UCSD-AML1 (cell line): ENCODE measurements around the gene MSMO1.
"Not testable (repeated sequence)": the region's sequence is repeated elsewhere in the genome, so short reads cannot be mapped to it uniquely, and the experiment has no call there.

ENCODE experiments used
- DNase-seq: peaks from one replicate; lab custom pipeline; 2025; ENCODE audit not compliant: unreplicated experiment; lab: John Stamatoyannopoulos, UW

The MSMO1 gene

DNA sequence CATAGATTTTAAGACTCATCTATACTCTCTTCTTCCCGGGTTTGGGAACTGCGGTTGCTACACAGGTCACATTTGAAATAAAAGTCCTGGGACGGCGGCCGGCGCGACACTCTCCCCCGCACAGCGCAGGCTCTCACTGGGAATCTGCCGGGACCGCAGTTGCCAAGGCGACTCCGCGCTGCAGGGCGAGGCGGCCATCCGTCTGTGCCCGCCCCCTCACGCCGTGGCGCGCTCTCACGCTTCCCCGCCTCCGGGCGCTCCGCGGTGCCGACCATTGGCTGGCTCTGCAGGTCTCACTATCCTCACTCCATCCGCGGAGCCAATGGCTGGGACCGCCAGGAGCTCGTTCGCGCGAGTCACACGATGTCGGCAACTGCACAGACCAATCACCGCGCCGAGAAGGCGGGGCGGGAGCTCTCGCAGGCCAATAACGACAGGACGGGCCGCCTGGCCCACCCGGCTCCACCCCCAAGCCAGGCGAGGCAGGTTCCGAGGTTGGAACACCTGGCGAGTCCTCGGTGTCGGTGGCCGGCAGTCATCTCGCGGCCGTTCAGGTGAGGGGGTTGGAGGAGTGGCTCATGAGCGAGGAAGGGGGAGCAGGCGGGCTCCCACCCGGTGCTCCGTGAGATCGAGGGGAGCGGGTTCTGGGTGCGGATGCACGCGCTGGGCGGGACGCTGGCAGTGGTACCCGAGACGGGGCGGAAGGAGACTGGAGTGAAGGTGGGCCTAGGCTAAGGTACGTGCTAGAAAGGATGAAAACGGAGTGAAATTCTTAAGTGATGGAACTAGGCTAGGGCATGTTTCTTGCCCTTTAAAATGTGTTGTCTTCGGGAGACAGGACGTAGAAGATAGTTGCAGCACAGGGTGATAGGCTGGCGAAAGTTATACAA is at the start of gene MSMO1:
MSMO1 (plus strand) TSS at position 459 of the 890 bp plus-strand sequence. CDS start 5,702 bp downstream, outside the sequence.
- DNase-seq = peak; percentile 99

DNA sequence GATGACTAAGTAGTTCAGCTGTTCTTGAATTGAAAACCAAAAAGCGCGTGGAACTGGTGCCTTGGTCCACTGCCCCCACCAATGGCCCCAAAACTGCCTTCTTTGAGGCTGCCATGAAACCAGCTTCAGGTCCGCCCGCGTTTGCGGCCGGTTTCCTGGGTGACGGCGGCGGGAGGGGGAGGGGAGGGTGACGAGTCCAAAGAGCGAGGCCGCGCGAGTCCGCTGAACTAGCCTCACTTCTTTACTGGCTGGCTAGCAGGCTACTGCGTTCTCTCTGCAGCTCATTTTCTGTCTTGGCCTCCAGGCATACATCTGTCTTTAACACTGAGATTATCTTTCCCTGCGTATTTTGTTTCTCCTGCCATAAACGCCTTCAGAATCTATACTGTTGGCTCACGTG is 47.9 kb upstream of the MSMO1 start:
- not testable (repeated sequence) for DNase-seq

DNA sequence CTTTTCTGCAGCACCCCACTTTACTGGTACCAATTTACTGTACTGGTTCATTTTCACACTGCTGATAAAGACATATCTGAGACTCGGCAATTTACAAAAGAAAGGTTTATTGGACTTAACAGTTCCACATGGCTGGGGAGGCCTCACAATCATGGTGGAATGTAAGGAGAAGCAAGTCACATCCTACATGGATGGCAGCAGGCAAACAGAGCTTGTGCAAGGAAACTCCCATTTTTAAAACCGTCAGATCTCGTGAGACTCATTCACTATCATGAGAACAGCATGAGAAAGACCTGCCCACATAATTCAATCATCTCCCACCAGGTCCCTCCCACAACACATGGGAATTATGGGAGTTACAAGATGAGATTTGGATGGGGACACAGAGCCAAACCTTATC is 42.8 kb upstream of the MSMO1 start:
- not testable (repeated sequence) for DNase-seq

DNA sequence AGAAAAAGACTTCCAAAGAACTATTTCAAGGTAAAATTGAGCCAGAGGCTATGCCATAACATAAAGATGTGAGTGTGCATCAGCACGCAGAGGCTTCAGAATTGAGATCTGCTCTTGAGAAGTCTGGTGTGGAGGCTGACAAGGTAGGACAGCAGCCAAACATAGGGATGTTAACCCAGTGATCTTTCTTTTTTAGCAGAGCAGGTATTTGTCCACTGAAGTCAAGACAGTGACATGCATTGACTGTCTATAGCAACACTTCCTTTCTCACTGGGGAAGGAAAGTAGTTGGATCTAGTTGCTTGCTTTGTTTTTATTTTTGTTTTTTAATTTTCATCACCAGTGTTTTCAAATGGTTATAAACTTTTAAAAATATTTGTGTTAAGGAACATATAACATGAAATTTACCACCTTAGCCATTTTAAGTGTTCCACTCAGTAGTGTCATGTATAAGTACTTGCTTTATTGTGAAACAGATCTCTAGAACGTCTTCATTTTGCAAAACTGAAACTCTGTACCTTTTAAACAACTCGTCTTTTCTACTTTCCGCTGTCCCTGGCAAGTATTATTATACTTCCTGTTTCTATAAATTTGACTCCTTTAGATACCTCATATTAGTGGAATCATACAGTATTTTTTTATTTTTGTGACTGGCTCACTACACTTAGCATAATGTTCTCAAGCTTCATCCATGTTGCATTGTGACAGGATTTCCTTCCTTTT is 40.7 kb upstream of the MSMO1 start:
- DNase-seq = not testable (repeated sequence)

DNA sequence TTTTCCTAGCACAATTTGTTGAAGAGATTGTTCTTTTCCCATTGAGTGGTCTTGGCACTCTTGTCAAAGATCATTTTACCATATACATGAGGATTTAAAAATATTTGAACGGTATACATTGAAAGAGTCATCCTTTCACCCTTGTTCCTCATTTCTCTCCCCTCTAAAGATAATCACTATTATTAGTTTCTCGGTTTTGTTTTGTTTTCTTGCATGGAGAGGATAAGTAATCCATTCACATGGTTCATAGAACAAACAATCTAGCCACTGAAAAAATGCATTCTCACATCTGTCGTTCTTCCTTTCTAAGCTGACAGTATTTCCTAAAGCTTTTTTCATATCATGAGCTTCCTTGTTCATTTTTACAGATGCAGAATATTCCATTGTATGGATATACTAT is 39.2 kb upstream of the MSMO1 start:
- DNase-seq = no peak

DNA sequence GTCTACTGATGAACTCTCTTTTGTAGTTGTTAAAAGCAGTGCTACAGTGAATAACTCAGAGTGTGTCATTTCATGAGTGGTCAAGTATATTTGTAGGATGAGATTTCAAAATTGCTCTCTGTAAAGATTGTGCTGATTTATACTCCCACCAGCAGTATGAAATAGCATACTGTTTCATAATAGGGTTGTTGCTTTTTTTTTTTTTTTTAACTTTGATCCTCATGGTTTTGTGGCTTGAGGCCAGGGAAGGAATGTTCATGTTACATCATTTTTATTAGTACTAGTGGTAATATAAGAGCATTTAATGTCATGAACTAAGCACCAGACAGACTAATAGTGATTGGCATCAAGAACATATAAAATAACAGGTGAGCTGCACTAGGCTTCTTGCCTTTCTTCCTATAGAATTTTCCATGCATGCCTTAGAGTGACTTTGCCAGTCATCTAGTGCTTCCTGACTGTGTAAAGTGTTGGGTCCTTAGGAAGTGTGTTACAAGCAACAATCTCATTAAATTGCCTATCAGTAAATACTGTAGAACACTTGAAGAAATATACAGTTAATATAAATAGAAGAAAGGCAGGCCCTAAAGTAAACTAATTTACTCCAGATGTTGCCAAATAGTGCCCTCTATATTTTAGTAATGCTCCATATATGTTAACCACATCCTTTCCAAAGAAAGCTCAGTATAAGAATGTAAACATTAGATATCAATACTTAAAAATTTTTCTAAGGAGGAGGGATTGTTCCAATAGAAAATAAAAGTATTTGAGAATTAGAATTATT is 38.6 kb upstream of the MSMO1 start:
- no peak for DNase-seq

DNA sequence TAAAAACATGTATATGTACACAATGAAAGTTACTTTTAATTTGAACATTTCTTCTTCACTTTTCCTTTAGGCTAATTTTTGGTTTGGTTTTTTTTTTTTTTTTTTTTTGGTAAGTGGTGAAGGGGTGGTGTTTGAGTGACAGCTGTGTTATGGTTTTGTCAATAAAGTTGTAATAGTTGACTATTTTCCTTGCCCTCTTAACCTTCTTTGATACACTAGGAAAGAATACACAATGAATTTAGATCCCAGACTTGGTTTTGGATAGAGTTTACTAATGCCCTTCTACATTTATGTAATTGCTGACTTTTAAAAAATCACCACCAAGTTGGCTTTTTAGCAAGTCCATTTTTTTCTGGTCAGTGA is 38.1 kb upstream of the MSMO1 start:
- no peak for DNase-seq

DNA sequence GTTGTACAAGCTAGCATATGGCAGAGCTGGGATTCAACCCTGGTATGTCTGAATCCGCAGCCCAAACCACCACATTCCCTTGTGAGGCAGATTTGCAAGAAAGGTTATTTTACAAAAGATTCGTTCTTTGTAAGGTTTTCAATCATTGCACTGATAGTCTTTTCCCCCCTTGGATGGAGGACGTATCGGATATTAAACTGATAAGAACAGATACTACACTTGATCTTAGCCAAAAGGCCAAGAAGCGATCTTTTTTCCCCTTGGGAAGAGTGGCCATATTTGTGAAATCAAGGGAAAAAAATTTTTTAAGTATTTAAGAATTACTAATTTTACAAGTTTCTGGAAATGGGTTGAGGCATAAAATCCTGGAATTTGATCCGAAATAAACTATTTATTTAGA is 34.4 kb upstream of the MSMO1 start:
- DNase-seq = no peak

DNA sequence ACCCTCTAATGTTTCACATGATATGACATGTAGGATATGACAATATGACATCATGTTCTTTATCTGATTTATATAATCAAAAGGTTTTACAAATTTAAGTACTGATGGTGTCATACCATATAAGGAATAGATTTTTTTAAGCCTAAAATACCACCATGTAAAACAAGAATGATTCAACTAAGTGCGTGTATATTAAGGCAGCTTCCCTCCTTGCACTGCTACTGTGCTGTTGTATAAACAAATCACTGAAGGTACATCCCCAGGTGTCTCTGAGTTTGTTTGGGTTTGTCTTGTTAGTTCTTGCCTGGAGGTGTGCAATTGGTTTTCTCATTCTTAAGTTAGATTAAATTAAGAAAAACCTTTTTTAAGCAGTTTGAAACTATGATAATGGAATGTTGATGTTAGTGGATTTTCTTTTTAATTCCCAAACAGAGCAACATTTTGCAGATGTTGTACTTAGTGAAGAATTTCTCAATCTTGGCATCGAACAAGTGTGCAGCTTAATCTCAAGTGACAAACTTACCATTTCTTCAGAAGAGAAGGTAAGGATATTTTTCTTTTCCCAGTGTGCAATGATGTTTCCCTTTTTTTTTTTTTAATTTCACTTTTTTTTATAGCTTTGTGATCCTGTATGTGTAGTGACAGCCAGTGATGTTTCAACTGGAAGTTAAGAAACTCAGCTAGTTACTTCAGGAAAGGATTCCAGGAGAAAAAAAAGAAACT is 33.4 kb upstream of the MSMO1 start:
- DNase-seq = no peak

DNA sequence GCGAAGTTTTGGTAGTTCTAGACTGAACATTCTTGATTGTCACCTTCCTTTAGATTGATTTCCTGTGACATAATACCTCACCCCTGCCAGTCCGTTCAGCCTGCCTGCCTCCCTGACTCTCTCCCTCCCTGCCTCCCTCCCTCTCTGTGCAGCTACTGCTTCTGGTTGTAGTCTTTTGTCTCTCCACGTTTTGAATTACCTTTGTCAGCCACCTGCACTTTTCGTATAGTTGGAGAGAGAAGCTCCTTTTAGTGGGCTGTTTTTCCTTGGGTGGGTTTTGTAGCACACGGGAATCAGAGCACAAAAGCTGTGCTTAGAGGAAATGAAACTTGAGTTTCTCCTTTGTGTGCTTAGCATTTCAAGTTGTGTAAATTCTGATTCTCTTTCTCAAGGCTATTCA is 32.6 kb upstream of the MSMO1 start:
- no peak for DNase-seq

DNA sequence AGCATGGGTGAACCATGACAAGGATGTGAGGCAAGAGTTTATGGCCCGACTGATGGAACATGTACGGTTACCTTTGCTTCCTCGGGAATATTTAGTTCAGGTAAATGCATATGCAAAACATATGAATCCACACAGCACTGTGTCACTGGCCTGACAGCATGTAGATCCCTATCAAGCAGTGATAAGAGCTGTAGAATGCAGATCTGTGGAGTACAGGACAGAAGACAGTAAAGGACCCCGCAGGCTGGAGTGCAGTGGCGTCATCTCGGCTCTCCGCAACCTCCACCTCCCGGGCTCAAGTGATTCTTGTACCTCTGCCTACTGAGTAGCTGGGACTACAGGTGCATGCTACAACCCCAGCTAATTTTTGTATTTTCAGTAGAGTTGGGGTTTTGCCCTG is 29.8 kb upstream of the MSMO1 start:
- no peak for DNase-seq

DNA sequence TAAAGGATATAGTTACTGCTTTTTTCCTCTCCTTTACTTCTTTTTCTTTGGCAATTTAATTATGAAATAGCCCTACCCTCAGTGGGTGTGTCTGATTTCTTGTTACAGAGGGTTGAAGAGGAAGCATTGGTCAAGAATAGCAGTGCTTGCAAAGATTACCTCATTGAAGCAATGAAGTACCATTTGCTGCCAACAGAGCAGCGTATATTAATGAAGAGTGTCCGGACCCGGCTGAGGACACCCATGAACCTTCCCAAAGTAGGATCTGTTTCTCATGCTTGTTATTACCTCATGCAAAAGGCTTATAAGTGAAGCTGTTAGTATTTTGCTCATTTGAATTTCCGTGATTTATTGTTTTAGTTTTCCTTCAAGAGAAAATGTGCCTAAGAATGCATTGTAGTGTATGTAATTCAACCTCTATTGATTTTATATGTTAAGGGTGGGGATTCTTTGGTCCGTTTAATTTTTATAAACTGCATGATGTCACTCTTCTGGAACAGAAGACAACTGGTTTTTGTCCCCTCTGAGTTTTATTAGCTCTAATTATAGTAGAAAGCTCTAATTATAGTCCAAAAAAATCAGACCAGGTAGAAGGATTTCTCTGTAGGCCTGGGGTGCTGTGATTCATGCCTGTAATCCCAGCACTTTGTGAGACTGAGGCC is 27.9 kb upstream of the MSMO1 start:
- DNase-seq = no peak

DNA sequence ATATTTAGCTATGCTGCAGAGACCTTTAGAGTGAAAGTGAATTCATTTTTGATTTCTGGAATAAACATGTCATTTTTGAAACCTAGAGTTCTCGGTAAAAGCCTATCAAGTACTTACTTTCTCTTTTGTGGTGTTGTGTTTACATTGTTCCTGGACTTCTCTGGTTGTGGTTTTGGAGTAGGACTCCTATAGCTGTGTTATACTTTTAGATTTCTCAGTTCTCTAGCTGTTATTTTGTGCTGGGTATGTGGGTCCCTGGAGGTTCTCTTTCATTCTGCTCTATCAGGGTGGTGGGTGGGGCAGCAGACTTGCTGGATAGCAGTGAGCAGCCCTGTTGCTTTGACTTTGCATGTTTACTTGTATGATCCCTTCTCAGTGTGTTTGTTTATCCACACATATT is 25.6 kb upstream of the MSMO1 start:
- DNase-seq = no peak

DNA sequence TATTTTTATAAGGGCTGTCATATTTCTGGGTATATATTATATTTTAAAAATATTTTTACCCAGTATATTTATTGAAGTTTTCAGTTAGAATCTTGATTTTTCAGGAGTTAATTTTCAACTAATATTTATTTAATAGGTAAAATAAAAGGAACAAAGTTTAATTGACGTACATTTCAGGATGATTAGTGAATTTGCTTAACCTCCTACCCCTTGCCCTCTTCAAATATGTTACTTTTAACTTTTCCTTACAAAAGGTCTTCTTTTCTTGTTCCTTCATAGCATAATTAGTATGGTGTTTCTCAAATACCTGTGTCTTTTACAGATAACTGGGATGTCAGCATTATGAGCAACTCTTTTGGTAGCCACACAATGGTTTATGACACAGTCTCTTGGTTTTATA is 24.8 kb upstream of the MSMO1 start:
- DNase-seq = no peak

DNA sequence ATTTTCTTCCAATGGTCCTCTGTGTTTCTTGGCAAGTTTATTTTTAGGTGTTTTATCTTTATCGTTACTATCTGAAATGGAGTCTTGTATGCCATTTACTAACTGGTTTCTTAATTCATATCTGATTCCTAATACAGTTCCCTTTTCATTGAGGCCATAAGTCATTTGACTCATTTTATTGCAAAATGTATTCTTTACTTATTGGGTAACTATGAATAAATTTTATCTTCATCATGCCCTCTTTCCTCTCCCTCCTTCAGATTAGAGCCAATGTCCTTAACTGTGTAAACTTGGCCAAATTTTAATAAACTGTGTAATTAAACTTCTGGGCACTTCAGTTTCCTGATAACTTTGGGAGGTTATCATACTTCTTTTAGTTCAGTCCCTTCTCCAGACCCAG is 19.3 kb upstream of the MSMO1 start:
- no peak for DNase-seq

DNA sequence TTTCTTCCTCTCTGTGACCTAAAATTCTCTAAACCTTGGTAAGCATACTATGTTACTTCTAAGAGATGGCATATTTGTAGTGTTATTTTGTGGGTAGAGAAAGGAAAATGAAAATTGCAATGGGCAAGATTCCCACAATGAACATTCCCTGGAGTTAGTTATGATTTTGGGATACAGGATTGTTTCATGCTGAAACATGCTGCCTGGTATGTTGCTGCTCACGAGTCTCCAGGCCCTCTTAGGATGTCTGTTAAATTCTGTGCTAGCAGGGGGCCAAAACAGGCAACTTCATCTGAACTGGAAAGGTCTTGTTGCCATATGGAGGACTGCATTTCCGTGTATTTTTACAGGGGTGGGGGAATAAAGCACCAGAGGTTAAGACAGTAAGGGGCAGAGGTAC is 18.9 kb upstream of the MSMO1 start:
- DNase-seq = no peak

DNA sequence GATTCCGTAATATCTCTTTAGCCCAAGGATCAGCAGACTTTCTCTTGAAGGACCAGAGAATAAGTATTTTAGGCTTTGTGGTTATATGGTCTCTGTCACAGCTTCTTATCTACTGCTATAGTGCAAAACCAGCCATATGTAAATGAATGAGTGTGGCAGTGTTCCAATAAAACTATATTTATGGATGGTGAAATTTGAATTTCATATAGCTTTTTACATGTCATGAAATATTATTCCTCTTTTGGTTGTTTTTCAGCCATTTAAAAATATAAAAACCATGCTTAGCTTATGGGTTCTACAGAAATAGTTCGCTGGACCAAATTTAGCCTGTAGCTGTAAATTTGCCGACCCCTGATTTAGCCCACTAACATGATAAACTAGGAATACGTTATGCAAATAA is 18.0 kb upstream of the MSMO1 start:
- no peak for DNase-seq

DNA sequence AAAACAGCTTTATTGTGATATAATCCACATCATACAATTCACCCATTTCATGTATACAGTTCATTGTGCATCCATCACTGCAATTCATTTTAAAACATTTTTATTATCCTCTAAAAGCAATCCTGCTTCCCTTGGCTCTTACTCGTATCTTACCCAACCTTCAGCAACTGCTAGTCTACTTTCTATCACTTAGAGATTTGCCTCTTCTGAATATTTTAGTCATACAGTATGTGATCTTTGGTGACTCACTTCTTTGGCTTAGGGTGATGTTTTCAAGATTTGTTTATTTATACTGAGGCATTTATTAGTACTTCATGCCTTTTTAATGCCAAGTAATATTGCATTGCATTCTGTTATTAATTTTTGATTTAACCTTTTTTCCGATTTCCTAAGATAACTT is 15.0 kb upstream of the MSMO1 start:
- no peak for DNase-seq

DNA sequence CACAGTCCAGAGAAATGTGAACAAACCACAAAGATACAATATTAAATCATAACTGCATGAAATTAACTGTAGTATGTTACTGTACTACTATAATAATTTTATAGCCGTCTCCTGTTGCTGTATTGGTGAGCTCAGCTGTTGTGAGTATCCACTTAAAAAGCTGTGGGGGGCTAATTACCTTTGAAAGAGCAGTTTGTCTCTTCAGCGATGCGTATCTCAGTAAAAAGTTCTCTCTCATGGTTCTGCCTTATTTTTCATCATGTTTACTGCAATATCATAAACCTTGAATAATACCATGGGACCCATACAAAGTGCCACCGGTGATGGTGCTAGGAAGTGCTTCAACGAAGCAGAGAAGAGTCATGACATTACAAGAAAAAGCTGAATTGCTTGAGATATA is 8.4 kb upstream of the MSMO1 start:
- no peak for DNase-seq

DNA sequence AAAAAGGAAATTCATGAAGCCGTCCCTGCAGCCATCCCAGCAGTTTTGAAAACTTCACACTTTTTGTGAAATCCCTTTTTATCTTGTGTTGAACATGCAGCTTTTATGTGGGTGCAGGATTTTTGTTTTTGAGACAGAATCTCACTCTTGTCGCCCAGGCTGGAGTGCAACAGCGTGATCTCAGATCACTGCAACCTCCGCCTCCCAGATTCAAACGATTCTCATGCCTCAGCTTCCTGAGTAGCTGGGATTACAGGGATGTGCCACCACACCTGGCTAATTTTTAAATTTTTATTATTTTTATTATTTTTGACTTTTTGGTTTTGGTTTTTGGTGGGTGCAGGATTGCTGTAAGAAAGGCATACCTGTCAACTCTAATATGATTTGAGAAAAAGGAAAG is 8.0 kb upstream of the MSMO1 start:
- no peak for DNase-seq
